GM19025 (cell line): ENCODE measurements around the gene LRIG1.

Experiments
- ATAC-seq: cut with Tn5 transposase; IDR thresholded peaks from one replicate; pipeline ENCODE4 v1.9.1; 2021; ENCODE audit warnings: mild to moderate bottlenecking, low read depth, moderate library complexity; ENCODE audit not compliant: unreplicated experiment

Gene LRIG1

DNA sequence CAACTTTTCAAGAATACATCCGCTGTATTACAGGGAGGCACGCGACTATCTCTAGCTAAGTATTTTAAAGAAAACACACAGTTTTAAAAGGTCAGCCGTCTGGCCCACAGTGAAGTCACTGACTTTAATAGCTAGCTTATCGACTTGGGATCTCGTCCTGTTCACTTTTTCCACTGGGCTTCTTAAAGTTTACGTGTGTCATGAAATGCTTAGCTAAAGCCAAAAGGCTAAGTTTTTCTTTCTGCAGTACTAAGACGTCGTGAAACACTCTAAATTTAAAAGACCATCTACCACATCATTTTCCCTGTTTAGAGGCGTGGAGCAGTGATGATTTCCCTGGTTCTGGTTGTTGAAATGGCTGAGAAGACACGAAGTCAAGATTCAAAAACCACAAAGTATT, 27.1 kb downstream of the LRIG1 start:
- ATAC-seq: no peak

DNA sequence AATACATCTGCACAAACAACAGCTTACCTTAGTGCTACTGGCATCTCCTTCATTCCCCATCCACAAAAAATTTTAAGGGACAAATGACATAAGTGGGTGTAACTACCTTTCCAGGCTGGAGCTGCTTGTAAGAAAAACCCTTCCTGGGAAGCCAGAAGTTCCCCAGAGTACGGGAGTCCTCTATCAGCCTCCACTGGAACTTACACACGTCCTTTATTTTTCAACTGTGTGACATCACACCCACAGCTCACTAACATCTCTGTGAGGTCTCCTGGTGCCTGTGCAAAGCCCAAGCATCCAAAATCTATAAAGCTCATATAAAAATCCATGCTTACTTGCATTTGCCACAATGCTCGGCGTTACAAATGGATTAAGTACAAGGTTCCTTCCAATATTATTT, 27.6 kb downstream of the LRIG1 start:
- ATAC-seq: no peak

DNA sequence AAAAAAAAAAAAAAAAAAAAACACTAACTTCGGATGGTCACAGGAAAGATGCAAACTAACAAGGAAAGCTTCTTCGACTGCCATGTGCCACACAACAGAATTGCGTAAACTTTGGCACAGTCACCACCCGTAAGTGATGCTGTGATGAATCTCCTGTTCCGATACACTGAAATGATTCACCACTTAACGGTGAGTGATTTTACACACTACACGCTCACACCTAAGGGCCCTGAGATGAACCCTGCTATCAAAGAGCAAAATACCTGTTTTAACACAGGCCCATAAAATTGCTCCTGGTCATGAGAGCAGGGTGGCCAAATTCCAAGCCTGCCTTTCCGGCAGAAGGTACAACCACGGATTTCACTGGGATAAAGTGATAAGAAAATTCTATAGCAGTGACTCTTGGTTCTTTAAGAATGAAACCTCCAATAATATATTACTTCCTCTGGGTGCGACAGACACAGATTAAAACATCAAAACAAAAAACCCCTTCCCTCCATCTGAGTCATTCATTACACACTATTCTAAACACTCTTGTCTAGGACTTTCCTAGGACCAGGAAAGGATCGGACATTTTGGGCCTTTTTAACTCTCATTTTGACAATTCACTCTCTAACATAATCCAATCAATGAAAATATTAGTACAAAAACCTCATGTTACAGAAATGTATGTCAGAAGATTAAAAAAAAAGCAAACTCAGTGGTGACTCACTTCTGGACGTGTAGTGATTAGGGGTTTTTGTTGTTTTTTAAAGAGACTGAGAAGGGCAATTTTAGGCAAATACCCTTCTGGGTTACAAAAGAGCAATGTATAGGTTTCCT, 28.3 kb downstream of the LRIG1 start:
- peak; percentile 58 for ATAC-seq

DNA sequence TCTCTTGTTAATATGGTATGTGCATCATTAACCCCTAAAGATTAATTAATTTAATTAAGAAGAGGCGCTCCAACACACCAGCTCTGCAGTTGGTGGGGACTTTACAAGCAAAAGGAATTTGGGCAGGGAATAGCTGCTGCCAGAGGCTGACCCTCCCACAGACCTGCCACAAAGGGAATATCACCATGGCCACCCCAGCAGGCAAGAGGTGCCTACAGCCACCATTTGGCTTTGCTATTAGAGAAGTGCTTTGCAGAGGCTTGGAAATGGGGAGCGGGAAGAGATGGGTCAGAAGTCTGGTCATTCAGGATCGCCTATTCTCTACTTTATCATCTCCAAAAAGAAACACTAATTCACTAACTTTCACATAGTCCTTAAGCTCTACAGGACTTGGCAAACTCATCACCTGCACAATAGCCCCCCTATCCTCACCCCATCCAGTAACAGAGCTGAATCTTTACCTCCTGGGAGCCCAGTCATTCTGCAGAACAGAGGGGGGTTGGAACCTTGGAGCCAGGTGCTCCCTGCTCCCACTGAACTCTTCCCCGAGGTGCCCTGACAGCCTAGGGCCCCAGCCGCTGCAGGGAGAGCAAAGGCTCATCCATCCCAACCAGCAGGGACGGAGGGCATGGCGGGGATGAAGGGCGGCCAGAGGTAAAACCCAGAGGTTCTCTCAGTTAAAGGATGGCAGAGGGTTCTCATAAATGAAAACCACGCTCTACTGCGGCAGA, 29.7 kb downstream of the LRIG1 start:
- ATAC-seq: no peak

DNA sequence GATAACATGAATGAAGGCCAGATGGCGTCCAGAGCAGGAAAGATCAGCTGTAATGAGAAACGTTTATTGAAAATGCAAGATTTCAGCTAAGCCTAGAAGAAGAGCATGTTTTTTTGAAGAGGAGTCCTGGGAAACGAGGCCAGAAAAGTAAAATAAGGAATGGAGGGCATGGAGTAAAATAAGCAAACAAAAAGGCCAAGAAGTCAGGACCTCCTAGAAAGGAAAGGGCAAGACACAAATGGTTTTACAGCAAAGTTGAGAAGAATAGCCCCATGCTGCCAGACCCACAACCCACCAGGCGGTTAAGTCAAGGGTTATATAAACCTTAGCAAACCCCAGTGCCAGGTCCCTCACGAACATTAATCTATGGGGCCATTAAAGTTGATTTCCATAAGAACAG, 30.5 kb downstream of the LRIG1 start:
- ATAC-seq: no peak

DNA sequence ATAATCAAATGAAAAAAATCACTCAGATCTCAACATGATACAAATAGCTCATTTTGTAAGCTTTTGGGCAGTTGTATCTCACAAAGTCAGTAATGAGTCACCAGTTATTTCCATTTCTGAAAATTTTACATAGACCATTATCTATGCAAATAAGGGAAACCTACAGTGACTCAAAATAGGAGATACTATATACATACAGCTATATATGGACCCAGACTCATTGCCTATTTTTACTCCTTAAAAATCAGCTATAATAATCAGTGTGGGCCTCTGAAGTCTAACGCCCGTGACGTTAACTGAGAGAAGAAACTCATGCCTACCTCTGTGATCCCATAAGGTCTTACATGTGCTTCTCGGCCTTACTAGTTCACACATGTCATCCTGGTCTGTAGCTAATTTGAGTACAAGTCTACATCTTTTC, 31.6 kb downstream of the LRIG1 start:
- peak; percentile 52 for ATAC-seq

DNA sequence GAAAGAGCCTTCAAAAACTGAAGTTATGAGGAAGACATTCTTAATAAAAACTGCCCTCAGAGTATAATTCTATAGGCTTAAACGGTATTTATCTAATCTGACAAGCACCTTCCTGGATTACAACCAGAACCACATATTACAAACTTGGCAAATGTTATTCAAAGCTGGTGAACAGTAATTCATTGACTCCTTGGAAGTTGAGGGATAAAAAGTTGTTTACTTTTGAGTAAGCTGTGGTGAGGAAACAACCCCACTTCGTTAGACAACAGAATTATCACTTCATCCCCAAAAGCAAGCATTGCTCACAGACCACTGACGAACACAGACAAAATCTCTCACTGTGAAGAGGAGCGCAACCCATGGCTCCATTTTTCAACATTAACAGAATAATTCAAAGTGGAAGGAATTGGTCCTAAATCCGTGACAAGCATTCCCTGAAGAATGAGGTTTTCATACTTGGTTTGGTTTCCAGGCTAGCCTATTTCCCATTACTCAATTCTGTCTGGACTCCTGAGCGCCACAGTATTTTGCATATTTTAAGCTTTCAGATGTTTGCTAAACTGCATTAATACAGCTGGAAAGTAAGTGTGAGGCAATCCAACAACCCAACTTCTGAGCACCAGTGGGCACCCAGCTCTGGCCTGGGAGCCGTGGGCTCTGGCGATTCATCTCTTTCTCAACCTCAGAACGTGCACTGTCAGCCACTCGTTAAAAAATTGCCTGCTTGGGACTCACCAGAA, 32.7 kb downstream of the LRIG1 start:
- ATAC-seq: no peak

DNA sequence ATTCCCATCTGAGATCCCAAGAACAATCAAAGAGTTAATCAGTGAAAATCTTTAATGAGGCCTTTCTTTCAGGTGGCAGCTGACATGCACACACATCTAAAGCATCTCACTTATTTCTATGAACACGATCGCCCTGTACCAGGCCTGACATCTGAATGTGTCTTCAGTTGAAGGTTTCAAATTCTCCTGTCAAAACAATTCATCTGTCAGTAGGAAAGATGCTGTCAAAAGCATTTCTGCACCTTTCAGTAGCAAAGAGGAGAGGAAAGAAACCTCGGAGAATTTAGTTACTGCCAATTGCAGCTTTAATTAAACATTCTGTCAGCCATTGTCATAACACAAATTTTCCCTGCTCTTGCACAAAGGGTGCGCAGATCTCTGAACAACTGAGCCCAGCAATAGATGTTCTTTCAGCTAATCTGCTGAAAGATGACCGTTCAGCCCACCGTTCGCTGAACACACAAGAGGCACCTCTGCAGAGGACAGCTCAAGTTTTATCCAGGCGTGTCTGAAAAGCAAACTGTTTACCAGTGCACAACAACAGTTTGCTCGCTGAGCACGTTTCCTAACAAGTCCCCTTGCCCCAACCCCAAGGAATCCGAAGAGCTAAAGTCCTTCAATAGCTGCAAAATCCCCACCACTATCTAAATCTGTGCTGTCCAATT, 34.1 kb downstream of the LRIG1 start:
- no peak for ATAC-seq

DNA sequence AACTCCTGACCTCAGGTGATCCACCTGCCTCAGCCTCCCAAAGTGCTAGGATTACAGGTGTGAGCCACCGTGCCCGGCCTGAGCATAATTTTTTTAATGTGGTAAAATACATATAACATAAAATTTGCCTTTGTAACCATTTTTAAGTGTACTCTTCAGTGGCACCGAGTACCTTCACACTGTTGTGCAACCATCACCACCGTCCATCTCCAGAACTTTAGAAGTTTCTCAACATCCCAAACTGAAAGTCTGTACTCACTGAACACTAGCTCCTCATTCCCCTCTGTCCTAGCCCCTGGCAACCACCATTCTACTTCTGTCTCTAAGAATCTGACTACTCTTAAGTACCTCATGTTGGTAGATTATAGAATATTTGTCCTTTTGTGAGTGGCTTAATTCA, 35.2 kb downstream of the LRIG1 start:
- no peak for ATAC-seq

DNA sequence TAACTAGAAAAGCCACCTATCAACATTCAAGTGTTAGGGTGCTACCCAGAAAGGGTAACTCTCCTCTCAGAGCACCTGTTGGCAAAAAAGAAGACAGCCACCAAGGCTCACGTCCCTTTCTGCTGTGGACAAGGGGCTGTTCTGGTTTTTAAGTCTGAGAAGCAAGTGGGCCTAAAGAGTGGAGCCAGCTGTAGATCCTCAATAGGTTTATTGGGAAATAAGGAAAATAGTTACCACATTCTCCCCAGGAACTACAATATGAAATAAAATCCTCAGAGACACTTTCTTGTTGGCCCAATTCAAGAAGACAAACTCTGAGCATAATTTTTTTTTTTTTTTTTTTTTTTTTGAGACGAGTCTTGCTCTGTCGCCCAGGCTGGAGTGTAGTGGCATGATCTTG, 35.8 kb downstream of the LRIG1 start:
- no peak for ATAC-seq

DNA sequence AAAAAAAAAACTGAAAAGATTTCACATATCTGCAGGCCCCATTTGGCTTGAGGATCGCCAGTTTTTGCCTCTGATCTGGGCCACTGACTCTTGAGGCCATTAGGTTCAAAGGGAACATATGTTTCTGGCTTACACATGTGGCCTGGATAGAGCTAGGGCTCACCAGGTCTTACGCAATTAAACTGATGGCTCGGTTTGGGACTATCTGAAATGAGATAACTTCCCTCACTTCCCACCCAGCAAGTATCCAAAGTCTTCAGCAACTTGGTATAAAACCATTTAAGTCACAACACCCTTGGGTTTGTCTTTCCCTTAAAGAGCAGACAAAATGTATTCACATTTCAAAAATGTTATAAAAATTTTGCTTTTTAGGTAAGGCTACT, 36.3 kb downstream of the LRIG1 start:
- no peak for ATAC-seq

DNA sequence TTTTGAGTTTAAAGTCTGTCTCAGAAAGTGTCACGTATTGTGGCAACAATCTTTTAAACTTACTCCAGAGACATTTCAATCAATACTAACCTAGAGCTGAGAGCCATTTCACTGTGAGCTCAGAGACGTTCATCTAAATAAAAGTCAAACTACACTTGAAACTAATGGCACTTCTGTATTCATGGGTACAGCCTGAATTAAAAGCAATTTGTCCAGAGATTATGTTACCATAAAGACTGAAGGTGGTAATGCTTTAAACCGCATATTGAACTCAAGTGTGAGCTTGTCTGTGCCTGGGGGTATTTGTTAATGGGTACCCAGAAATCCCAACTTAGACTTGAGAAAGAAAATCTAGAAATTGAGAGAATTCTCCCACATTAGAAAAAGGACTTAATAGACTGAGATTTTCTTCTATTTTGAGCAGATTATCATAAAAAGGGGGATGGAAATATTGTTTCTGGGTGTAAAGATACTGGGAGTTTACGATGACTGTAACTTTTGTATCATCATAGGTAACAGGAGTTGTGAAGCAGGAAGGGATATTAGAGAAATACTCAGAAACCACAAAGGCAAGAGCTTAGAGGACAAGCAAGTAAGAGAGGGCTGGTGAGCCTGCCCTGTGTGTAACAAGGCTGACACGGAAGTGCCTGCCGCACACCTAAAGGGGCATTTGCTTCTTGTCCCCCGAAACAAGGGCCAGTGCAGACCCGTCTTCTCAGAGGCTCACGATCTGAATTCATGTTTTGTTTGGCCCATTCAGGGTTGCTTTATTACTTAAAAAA, 36.9 kb downstream of the LRIG1 start:
- no peak for ATAC-seq

DNA sequence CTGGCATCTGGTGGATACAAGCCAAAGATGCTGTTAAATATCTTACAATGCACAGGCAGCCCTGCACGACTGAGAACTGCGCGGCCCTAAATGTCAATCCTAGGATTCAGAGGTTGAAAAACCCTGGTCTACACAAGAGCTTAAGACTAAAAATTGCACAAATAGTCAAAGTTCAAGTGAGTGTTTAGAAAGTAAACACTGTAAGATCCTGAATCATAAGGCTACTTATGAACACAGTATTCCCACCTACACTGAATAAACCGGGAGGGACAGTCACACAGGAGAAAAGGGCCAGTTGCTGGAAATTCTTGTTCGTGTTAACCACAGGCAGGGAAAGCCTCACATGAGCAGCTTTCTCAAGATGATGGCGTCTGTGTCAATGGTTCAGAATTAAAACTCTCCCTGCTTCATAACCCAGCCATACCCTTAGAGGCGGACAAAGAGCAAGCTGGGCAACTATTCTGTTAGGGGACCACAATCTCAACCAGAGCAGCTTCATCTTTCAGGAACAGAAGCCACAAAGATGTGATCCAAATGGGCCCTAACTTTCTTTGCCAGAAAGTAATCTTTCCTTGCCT, 37.7 kb downstream of the LRIG1 start:
- ATAC-seq: no peak

DNA sequence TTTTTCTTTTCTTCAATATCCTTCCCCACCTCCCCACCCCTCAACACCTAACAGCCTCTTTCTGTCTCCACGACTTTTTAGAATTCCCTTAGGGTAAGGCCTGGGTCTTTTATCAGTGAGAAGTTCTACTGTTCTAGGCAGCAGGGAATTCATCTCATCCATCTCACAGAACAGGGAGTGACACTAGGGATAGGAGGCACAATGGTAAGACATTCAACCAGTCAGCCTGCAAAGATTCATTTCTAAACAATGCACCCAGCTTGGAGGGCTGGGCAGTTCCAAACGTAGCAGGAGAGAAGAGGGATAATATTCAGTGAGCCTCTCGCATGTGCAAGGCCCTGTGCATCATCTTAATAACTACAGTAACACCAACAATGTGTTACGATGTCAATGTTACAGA, 43.6 kb downstream of the LRIG1 start:
- no peak for ATAC-seq

DNA sequence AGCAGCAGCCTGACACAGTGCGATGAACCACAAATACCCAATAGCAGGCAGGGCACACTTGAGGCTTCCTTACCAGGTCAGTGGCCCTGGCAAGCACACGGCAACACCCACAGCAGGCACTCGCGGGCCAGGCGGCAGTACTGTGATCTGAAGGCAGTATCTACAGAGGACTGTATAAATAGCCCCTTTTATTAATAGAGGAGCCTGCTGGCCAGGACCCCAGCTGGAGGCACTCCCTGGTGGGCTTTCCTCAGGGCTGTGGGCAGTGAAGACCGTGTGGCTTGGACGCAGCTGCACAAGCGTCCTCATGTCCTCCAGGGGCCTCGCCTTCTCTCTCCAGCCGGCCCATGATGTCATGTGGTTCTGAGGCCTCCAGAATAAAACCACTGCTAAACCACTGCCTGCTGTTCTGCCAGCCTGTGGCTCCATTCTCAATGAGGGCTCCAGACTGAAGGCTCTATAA, 44.1 kb downstream of the LRIG1 start:
- ATAC-seq: no peak

DNA sequence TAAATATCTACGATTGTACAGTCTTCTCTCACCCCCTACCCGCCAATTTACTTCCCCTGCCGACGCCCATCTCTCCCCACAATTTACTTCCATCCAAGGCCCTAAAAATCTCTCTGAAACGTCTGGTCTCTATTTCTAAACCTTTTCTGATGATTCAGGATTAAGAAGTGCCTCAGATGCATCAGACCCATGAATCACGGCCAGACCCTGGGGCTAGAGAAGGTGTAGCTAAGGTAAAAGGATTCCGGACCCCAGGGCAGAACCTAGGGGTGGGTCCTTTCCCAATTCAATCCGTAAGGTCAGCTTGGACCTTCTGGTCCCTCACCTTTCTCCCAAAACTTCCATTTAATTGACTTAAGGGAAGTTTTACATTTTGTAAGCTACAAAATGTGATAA, 46.4 kb downstream of the LRIG1 start:
- no peak for ATAC-seq

DNA sequence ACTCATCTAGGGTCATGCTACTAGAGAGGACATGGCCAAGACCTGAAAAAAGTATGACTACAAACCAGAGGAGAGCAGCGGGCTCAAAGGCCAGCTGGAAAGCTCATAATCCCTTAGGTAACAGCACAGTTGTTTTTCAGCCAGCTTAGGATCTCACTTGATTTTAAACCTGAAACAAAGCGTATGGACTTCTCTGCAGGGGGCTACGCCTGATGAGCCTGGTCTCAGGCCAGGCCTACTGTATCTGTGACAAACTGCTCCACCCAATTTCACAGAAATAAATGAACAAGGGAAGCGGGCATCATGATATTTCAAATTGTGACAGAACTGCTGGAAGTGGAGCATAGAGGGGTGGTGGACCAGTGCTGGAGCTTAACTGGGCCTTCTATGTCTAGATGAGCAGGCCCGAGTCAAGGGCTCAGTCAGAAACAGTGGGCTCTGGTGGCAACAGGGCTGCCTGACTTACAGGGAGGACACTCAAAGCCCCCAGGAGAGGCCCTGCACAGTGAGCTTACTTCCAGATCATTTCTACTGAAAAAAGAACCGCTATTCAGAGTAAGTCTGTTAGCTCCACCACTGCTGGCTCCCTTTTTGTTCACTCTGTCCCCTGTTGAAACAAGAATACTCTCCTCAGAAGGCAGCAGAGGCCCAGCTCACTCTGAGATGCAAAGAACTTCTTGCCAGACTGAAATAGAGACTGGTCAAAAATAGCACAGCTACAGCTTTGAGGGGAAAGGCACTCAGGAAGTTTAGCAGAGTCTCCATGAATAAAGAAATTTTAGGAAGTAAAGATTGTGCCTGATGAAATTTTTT, 47.0 kb downstream of the LRIG1 start:
- no peak for ATAC-seq

DNA sequence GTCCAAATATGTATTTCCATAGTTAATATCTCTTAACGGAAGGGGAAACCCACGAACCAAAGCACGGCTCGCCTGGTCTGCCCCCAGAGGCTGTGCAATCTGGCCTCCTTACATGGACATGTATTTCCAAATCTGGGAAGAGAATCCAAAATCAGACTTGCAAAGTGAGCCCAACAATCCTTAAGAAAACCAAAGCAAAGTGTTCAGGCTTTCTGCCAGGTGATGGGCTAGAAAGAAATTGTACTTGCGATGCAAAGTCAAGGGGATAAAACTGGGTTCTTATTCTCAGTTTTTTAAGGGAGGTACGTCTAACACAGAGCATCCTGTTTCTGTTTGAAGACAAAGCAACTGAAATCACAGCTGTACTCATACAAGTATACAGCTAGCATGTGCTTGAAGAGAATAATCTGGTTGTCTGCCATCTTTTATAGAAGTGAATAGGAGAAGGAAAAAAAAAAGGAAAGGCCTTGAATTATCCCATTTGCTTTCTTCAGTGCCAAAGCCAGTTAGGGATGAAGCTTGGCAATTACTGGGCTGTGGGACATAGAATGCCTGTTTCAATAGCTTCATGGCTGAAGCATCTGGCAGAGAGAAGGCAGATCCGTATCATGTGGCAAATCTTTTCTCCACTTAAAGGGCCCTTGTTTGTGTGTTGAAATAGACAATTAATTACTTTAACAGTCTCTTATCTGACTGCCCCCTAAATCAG, 48.4 kb downstream of the LRIG1 start:
- no peak for ATAC-seq
